GM19238 (cell line): ENCODE measurements around the gene CCDC71.

Source experiments
- DNase-seq: peaks from one replicate; pipeline ENCODE4 v3.0.0; 2011; ENCODE audit warnings: low spot score; ENCODE audit not compliant: insufficient read length

Gene CCDC71

GRCh38 chr3:49165771-49166751, at the start of gene CCDC71:
CCDC71 (minus strand) TSS chr3:49166331; CDS start chr3:49164208, 2,123 bp downstream.
- peak; percentile 89 for DNase-seq

GRCh38 chr3:49213998-49214397, 47.9 kb upstream of the CCDC71 start:
- DNase-seq: no peak

- DNase-seq: no peak
Measured at GRCh38 chr3:49213541-49213943, 47.4 kb upstream of the CCDC71 start.

GRCh38 chr3:49199900-49200281, 33.8 kb upstream of the CCDC71 start:
- no peak for DNase-seq

GRCh38 chr3:49199239-49199899, 33.2 kb upstream of the CCDC71 start:
- DNase-seq: no peak

- no peak for DNase-seq
Measured at GRCh38 chr3:49198611-49199230, 32.6 kb upstream of the CCDC71 start.

GRCh38 chr3:49198161-49198560, 32.0 kb upstream of the CCDC71 start:
- no peak for DNase-seq

- DNase-seq: no peak
Measured at GRCh38 chr3:49191741-49192140, 25.6 kb upstream of the CCDC71 start.

- DNase-seq: no peak
Measured at GRCh38 chr3:49183873-49184272, 17.7 kb upstream of the CCDC71 start.

GRCh38 chr3:49182682-49183081, 16.6 kb upstream of the CCDC71 start:
- no peak for DNase-seq

- DNase-seq: no peak
Measured at GRCh38 chr3:49181351-49181750, 15.2 kb upstream of the CCDC71 start.

- DNase-seq: no peak
Measured at GRCh38 chr3:49180116-49180515, 14.0 kb upstream of the CCDC71 start.

GRCh38 chr3:49177073-49177472, 10.9 kb upstream of the CCDC71 start:
- DNase-seq: no peak

- no peak for DNase-seq
Measured at GRCh38 chr3:49175530-49175929, 9.4 kb upstream of the CCDC71 start.

- no peak for DNase-seq
Measured at GRCh38 chr3:49174397-49174985, 8.4 kb upstream of the CCDC71 start.

GRCh38 chr3:49173792-49174170, 7.7 kb upstream of the CCDC71 start:
- DNase-seq: no peak

GRCh38 chr3:49173116-49173791, 7.1 kb upstream of the CCDC71 start:
- no peak for DNase-seq

GRCh38 chr3:49172551-49173041, 6.5 kb upstream of the CCDC71 start:
- DNase-seq: no peak

- DNase-seq: no peak
Measured at GRCh38 chr3:49171775-49172500, 5.8 kb upstream of the CCDC71 start.

GRCh38 chr3:49171119-49171774, 5.1 kb upstream of the CCDC71 start, which contains the start of gene KLHDC8B:
KLHDC8B (plus strand) TSS chr3:49171598; CDS start chr3:49172770, 1,172 bp downstream.
- peak; percentile 78 for DNase-seq
